ENCODE results near the gene B3GALNT1.
A peak's percentile ranks its signal among the peaks of the same experiment; 100 is the strongest.
"Not testable (repeated sequence)": the region's sequence is repeated elsewhere in the genome, so short reads cannot be mapped to it uniquely, and the experiment has no call there.

Gene B3GALNT1

GRCh38 chr3:161073181-161073580, 32.0 kb downstream of the B3GALNT1 start:
- DNase-seq (ENCODE audit: low spot score), result no peak

- DNase-seq (ENCODE audit: low spot score), result no peak
Measured at GRCh38 chr3:161072751-161073150, 32.4 kb downstream of the B3GALNT1 start.

GRCh38 chr3:161072211-161072621, 32.9 kb downstream of the B3GALNT1 start:
- DNase-seq (ENCODE audit: low spot score), result no peak

DNA sequence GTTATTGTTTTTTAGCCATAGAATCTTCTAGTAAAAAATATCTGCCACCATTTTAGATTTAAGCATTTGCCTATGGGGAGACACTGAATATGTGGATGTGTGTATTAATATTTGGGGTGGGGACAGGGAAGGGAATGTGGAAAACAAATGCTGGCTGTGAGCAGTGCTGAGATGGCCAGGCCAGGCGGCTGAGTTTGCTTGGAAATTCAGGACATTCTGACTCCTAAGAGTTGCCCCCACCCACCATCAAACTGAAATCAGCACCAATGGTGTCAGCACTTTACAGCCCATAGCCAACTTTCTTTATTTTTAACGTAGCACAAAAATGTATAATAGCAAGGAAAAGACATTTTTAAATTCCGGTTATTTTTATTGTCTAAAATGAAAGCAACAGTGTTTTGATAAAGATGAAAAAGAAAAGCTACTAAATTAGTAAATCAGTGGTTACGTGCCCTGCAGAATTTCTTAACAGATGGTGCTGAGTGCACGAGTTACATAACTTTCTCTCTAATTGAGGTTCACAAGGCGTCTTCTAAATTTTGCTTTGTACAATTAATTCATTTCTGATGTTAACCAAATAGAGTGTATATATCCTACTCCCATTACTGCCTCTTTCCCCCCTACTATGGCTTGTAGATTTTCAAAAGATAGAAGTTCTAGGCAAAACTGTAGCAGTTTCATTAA, 34.0 kb downstream of the B3GALNT1 start:
- DNase-seq (ENCODE audit: low spot score), result no peak

GRCh38 chr3:161070252-161070930, 34.8 kb downstream of the B3GALNT1 start:
- DNase-seq (ENCODE audit: low spot score), result no peak

DNA sequence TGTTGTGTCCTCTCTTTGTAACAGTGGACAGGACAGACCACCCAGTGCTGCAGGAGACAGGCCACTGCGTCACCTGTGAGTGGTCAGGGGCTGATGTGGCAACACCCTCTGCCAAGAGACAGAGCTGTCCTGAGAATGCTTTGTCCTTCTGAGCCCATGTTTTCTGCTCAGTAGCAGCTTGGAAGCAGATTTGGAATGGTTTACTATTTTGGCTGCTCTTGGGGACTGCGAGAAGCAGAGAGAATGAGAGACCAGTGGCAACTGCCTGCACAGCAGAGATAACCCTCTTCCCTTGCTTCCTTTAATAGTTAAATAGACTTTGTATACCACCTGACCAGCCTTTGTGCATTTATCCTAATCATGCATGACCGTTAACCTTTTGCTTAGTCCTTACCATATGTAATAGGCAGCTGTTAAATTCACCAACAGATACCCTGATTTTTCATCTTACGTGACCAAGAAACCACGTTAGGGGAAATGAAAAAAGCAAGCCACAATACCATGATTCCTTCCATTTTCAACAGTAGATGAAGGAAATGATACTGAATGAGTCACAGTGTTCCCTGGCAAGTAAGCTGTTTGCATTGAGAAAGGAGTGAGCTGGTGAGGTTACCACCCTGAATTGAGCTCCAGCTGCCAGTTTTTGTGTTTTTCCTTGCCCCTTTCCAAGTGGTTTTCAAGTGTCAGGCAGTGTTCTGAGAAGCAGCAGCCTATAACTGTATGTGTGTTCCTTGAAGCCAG, 35.5 kb downstream of the B3GALNT1 start:
- peak; percentile 13 for DNase-seq (ENCODE audit: low spot score)

DNA sequence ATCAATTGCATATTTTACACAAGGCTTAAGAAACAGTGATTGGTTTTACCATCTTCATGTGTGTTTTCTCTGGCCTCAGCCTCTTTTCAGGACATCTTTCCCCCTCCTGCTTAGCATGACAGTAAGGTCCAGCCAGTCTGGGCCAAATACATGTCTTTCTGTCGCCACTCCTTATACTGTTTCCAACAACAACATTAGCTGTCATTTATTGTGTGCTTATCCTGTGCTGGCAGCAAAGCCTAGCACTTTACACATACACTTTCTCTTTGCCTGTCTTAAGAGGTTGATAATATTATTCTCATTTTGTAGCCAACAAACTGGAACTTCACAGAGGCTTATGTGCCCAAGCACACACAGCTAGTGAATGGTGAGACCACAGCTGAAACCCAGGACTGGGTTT, 37.8 kb downstream of the B3GALNT1 start:
- no peak for DNase-seq (ENCODE audit: low spot score)

GRCh38 chr3:161066930-161067329, 38.2 kb downstream of the B3GALNT1 start:
- no peak for DNase-seq (ENCODE audit: low spot score)

GRCh38 chr3:161064413-161064812, 40.7 kb downstream of the B3GALNT1 start:
- DNase-seq (ENCODE audit: low spot score), result no peak

DNA sequence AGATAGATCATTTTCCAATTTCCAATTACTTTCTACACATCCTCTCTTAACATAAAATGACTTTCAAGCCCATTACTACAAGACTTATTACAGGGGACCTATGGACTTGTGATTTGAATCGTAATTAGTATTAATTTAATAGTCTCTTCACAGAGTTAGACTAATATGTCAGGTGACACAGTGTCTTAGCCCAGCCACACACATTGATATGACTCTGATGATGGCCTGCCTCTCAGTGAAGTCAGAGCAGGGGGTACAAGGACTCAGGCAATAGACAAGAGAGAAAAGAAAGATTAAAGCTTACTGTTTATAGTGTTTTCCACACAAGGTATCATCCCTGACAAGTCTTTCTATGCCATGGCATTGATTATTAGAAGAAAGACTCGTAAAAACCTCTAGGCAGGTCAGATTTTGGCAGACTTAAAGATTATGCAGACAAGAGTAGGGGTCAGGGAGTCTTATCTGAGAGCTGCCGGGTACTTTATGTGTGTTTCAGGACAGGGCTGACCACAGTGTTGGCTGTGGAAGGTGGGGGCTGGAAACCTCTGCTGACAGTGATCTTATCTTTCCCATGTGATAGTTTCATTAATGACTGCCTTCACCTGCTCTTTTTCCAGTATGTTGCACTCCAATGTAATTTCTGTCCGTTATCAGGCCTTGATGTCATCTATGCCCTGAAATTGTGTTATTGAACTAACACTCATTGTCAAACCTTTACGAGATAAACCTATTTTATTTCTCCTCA, 50.1 kb downstream of the B3GALNT1 start:
- no peak for DNase-seq (ENCODE audit: low spot score)

DNA sequence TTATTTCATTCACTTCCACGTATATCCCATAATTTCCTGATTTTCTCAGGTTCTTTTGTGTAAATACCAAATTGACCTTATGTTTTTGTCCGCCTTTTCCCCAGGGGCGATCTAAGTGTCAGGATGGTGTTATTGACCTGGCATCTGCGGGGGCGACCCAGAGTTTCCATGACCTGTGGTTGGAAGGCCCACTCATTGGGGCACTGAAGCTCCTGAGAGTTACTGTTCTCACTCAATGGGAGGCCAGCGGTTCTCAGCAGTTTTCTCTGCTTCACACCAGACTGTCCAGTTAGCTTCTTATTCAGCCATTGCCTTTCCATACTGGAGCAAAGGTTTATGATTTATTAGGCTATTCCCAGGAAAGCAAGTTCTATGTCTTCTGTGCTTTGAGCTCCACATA, 53.3 kb downstream of the B3GALNT1 start:
- no peak for DNase-seq (ENCODE audit: low spot score)

DNA sequence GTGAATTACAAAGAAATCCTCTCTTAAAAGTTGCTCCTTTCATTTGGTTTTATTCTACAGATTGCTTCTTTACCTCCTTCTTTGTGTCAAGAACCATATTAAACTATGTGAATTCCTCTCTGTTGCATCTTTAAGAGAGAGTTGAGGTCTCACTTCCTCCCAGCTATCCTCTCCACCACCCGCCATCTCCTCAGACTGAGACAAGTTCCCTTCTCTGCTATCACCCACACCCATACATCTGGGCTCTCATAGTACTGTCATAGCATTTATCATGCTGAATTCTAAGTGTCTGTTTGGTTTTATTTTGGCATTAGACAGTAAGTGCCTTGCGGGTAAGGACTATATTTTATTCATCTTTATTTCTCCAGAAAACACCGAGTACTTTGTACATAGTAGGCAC, 54.2 kb downstream of the B3GALNT1 start:
- DNase-seq (ENCODE audit: low spot score), result no peak

DNA sequence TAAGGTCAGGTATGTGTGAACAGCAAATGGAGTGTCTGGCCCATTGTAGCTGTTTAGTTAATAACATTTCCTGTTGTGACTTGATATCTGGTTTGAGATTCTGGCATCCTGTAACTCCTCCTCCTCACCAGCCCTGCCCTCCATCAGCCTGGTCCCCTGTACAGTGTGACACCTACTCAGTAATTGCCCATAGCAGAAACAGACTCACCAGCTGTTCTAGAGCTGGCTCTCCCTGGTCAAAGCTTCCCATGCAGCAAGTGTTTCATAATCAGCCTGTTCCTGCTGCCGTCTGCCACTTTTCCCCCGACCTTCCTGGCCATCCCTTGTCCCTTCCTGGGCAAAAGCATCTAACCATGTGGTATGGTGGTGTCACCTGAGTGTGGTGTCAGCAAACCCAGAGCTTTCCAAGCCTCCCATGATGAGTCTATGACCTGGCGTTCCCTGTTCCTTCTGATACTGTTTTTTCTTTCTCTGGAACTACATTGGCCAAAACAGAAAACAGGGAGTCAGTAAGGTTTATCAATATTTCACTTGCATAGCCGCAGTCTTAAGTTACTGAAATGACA, 55.4 kb downstream of the B3GALNT1 start:
- DNase-seq (ENCODE audit: low spot score), result no peak

- DNase-seq (ENCODE audit: low spot score), result no peak
Measured at GRCh38 chr3:161043336-161044035, 61.7 kb downstream of the B3GALNT1 start.

DNA sequence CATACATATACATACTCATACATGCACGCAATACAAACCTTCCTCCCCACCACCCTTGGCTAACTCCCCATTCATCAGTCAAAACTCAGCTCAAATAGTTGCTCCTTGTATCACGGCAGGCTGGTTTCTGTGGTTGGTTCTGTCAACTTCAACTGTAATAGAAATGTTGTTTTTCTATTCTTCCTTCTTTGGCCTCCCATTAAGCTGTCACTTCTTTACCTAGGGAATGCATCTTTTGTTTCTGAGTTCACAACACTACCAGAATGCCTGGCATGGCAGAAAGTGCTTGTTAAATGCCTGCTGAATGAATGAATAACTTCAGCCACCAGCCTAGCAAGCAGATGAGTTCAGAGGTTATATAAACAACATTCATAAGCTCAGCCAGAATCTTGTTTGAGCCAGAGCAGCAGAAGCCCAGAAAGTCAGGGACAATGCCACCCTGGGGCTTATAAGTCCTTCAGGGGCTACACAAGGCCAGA, 63.1 kb downstream of the B3GALNT1 start:
- DNase-seq (ENCODE audit: low spot score), result no peak

- no peak for DNase-seq (ENCODE audit: low spot score)
Measured at GRCh38 chr3:161038725-161039124, 66.4 kb downstream of the B3GALNT1 start.

GRCh38 chr3:161035711-161036110, 69.4 kb downstream of the B3GALNT1 start:
- DNase-seq (ENCODE audit: low spot score), result no peak

DNA sequence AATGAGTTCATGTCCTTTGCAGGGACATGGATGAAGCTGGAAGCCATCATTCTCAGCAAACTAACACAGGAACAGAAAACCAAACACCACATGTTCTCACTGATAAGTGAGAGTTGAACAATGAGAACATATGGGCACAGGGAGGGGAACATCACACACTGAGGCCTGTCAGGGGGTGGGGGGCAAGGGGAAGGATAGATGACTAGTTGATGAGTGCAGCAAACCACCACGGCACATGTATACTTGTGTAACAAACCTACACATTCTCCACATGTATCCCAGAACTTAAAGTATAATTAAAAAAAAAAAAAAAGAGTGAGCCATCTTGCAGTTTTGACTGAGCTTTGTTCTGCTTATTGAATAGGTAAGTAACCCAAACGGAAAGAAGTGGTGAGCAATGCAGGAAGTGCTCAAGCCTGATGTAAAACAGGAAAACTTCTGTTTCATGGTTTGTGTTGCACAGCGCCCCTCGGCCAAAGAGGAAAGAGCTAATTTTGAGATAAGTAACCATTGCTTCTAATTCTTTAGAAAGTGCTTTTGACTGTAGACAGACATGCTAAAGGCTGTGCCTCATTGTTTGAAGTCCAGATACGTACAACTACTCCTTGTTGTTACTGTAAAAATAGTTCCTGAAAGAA, 70.1 kb downstream of the B3GALNT1 start:
- DNase-seq (ENCODE audit: low spot score), result not testable (repeated sequence)
